GM12878 (cell line): ENCODE measurements around the gene SLC1A6. TPM values are rescaled to one million over a fixed set of nuclear protein-coding genes. Genes with fewer than 3 reads are reported as not detected.
A peak's percentile ranks its signal among the peaks of the same experiment; 100 is the strongest.

Experiments
- ATF2 ChIP-seq: IDR thresholded peaks from 2 replicates; pipeline ENCODE4 v1.6.1; 2012; ENCODE audit warnings: low read length, inconsistent platforms
- CHD1 ChIP-seq: IDR thresholded peaks from 2 replicates; pipeline ENCODE4 v1.6.1; 2012; ENCODE audit warnings: low read depth, low read length, improper control_type of control experiment
- E2F8 ChIP-seq: fragments of 450-650 bp; IDR thresholded peaks from 2 replicates; pipeline ENCODE4 v1.6.1; 2018; ENCODE audit warnings: mild to moderate bottlenecking, low read depth, moderate library complexity; ENCODE audit not compliant: partially characterized antibody
- EED ChIP-seq: sonication (generic); IDR thresholded peaks from 2 replicates; pipeline ENCODE4 v1.6.1; 2016; ENCODE audit warnings: antibody characterized with exemption, low read depth
- FOXM1 ChIP-seq: IDR thresholded peaks from 2 replicates; pipeline ENCODE4 v1.6.1; 2012; ENCODE audit warnings: low read depth, mild to moderate bottlenecking, inconsistent platforms, low read length, moderate library complexity
- MEF2B ChIP-seq: fragments of 450-650 bp; IDR thresholded peaks from 2 replicates; pipeline ENCODE4 v1.6.1; 2018; ENCODE audit warnings: mild to moderate bottlenecking, moderate library complexity; ENCODE audit not compliant: partially characterized antibody, poor library complexity, severe bottlenecking
- PAX5 ChIP-seq: IDR thresholded peaks from 2 replicates; pipeline ENCODE4 v1.6.1; 2011; ENCODE audit warnings: low read depth, low read length, borderline replicate concordance
- PML ChIP-seq: IDR thresholded peaks from 2 replicates; pipeline ENCODE4 v1.6.1; 2012; ENCODE audit warnings: low read length, inconsistent platforms
- POLR2AphosphoS2 ChIP-seq: IDR thresholded peaks from 2 replicates; pipeline ENCODE4 v1.6.1; 2011; ENCODE audit warnings: low read depth, mild to moderate bottlenecking, low read length, improper control_type of control experiment, moderate library complexity
- RAD51 ChIP-seq: fragments of 450-650 bp; IDR thresholded peaks from 2 replicates; pipeline ENCODE4 v1.6.1; 2016; ENCODE audit warnings: moderate library complexity, mild to moderate bottlenecking, inconsistent platforms
- RCOR1 ChIP-seq: conservative IDR thresholded peaks from 2 replicates; pipeline ENCODE4 v1.6.1; 2012; ENCODE audit warnings: low read depth, low read length, improper control_type of control experiment
- REST ChIP-seq: IDR thresholded peaks from 2 replicates; pipeline ENCODE4 v1.6.1; 2012; ENCODE audit warnings: mild to moderate bottlenecking, low read depth, low read length
- SMAD5 ChIP-seq: IDR thresholded peaks from 2 replicates; pipeline ENCODE4 v1.6.1; 2016; ENCODE audit warnings: antibody characterized with exemption, low read depth
- SRF ChIP-seq, 2 experiments: IDR thresholded peaks; 2 replicates each; pipeline ENCODE4 v1.6.1; 2011; ENCODE audit warnings: low read depth in 2 of 2, low read length in 2 of 2, mild to moderate bottlenecking in 1 of 2, moderate library complexity in 1 of 2
- SUZ12 ChIP-seq: fragments of 200-600 bp; sonication (generic); IDR thresholded peaks from one replicate; pipeline ENCODE4 v1.6.1; 2018; ENCODE audit warnings: antibody characterized with exemption, mild to moderate bottlenecking; ENCODE audit not compliant: unreplicated experiment
- TCF7 ChIP-seq: IDR thresholded peaks from 2 replicates; pipeline ENCODE4 v1.6.1; 2014; ENCODE audit warnings: antibody characterized with exemption, borderline replicate concordance
- USF1 ChIP-seq: IDR thresholded peaks from 2 replicates; pipeline ENCODE4 v1.6.1; 2011; ENCODE audit warnings: borderline replicate concordance, low read depth, mild to moderate bottlenecking, moderate library complexity, mixed read lengths, low read length; ENCODE audit not compliant: insufficient read depth; ENCODE audit errors: extremely low read length
- ZBTB4 ChIP-seq: fragments of 450-650 bp; formaldehyde crosslinking; IDR thresholded peaks from 2 replicates; pipeline ENCODE4 v1.4.0; 2022; ENCODE audit warnings: mild to moderate bottlenecking, moderate library complexity
- ZNF207 ChIP-seq: fragments of 450-650 bp; IDR thresholded peaks from 2 replicates; pipeline ENCODE4 v1.6.1; 2014; ENCODE audit warnings: antibody characterized with exemption, mild to moderate bottlenecking, borderline replicate concordance
- polyA plus RNA-seq, 11 experiments: library from polyadenylated mRNA; depleted of rRNA in 4 of 11; unstranded in 6 of 11; stranded (reverse) in 5 of 11; fragments of >200 nt; fragmentation: Nextera tagmentation in 4 of 11; fragmentation: Illumina TruSeq in 1 of 11; extraction: Ambion mirVana in 4 of 11; extraction: Trizol in 1 of 11; gene quantifications; 1 replicate in 1 of 11; 2 replicates in 10 of 11; pipeline versions ENCODE4 v1.2.1 to v1.2.3, GENCODE V29; 2011 to 2016; ENCODE audit warnings: inconsistent platforms in 2 of 11, missing spikeins in 2 of 11, low read depth in 1 of 11
- total RNA-seq, 4 experiments: library from RNA; depleted of rRNA in 3 of 4; stranded (reverse); fragments of >200 nt in 3 of 4; fragmentation: Illumina TruSeq in 1 of 4; extraction: Trizol in 1 of 4; gene quantifications; 2 replicates each; pipeline versions ENCODE4 v1.2.1 to v1.2.3, GENCODE V29; 2013 to 2021

Gene SLC1A6
- total and polyA plus RNA-seq, 10 of the 15 experiments (the other 5 are each of a cell fraction or from before 2014, with no cell fraction given): 0.06 TPM; not detected in 9

GRCh38 chr19:14943601-14944000 is 36.1 kb downstream of the SLC1A6 start (continued):
- peak; percentile 65; the same call in 1 of the 2 replicates for TF ChIP-seq ATF2
- no peak for TF ChIP-seq RAD51
- TF ChIP-seq REST: no peak
- no peak for TF ChIP-seq ZBTB4
- no peak for TF ChIP-seq SRF (IDR thresholded peaks at IDR 0.05; ENCODE audit: low read depth in 2 of 2, low read length in 2 of 2)
- TF ChIP-seq EED: no peak
- TF ChIP-seq TCF7: peak; percentile 26; the same call in 1 of the 2 replicates
- TF ChIP-seq CHD1: no peak
- no peak for TF ChIP-seq ZNF207
- no peak for TF ChIP-seq USF1
- no peak for TF ChIP-seq SUZ12
- TF ChIP-seq E2F8: no peak
- peak; percentile 74; the same call in 1 of the 2 replicates for TF ChIP-seq FOXM1
- no peak for TF ChIP-seq POLR2AphosphoS2
- no peak for TF ChIP-seq PML
- TF ChIP-seq PAX5: no peak
- TF ChIP-seq RCOR1: no peak
- TF ChIP-seq MEF2B: peak; percentile 46
- no peak for TF ChIP-seq SMAD5
